ENCODE data around the gene NDUFA3. TPM values are rescaled to one million over a fixed set of nuclear protein-coding genes. Genes with fewer than 3 reads are reported as not detected.
"Not testable (repeated sequence)": the region's sequence is repeated elsewhere in the genome, so short reads cannot be mapped to it uniquely, and the experiment has no call there.

The NDUFA3 gene
- 100 to 1,000 TPM; 128 to 148 TPM for total RNA-seq

- peak; percentile 98 for DNase-seq
- H3K27me3 Mint-ChIP-seq: no peaks in the 10 kb centered on the region
- H3K4me1 Mint-ChIP-seq: peaks cover 26% of the 10 kb centered on the region
- H3K36me3 Mint-ChIP-seq (ENCODE audit: low read depth): peaks cover 12% of the 10 kb centered on the region
- CTCF ChIA-PET: interaction anchor here (0.9 kb wide), 1 partner anchor 13 kb away, joined by 3 read pairs; no protein-coding TSS in a partner anchor
- peak within 1 kb of the TSS; percentile 93 for H3K27ac Mint-ChIP-seq
- POLR2A ChIA-PET: no interaction called here
- H3K4me3 Mint-ChIP-seq: peak within 1 kb of the TSS; percentile 96
- H3K9me3 Mint-ChIP-seq: no peaks in the 10 kb centered on the region
Measured at GRCh38 chr19:54102421-54103169, at the start of gene NDUFA3. Gene NDUFA3, plus strand, starts transcription at chr19:54102855. Its CDS starts 24 bp downstream, at chr19:54102879.

DNA sequence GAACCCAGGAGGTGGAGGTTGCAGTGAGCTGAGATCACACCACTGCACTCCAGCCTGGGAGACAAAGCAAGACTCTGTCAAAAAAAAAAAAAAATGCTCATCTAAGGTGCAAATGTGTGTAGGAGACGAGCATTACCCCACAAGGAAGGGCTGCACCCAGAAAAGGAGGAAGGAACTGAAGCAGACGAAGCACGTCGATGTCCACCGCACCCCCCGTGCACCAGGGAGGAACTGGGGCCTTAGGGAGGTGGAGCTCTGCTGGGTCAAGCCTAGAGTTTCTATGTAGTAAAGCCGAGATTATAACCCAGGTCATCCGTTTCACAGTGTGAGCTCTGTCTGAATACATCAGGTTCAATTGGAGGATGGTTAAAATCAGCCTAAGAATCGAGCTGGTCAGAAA, 40.0 kb upstream of the NDUFA3 start:
- Mint-ChIP-seq H3K27ac (no peak overlapping the region), H3K4me3 (no peak overlapping the region), H3K9me3 (no peaks in the 10 kb centered on the region), H3K36me3 (ENCODE audit: low read depth) (no peaks in the 10 kb centered on the region), H3K4me1 (no peaks in the 10 kb centered on the region), H3K27me3 (no peaks in the 10 kb centered on the region)
- ChIA-PET POLR2A (no interaction called here), CTCF (no interaction called here)
- no peak for DNase-seq

DNA sequence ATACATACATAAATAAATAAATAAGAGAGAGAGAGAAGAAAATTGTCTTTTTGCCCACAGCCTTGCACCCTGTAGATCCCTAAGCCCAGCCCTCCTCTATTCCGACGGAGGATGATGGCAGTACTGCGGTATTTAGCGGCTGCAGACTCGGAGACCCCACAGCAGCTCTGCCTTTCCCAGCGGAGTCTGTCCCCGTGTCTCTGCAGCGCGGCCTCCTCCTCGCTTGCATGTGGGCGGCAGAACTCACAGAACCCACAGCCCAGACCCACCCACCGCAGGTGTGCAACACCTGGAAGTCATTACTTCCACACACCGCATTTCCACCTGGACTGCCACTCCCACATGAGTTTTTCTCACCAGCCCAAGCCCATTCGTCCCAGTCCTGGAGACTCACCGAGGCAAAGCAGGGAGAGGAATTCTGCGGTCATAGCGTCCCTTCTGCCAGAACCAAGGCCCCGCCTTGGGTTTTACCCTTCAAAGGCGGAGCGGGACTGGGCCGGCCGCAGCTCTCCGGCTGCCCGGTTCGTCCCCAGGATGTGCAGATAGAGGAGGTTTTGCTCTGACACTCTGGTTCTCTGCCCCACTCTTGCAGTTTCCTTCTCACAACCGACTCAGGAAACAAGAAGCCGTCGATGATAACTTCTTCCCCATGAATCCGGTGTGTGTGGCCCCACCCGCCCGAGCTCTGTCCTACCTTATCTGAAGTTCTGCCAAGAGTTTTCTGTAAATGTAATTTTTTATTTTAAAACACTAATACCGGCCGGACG, 39.1 kb upstream of the NDUFA3 start, which contains the start of gene VSTM1:
Gene VSTM1 (minus strand): TSS at position 548 of the 767 bp plus-strand sequence. CDS start 120 bp downstream, at position 428.
- H3K27me3 Mint-ChIP-seq: no peaks in the 10 kb centered on the region
- H3K27ac Mint-ChIP-seq: no peak within 1 kb of the TSS
- H3K4me3 Mint-ChIP-seq: no peak within 1 kb of the TSS
- no peaks in the 10 kb centered on the region for H3K36me3 Mint-ChIP-seq (ENCODE audit: low read depth)
- DNase-seq: no peak
- H3K9me3 Mint-ChIP-seq: no peaks in the 10 kb centered on the region
- no peaks in the 10 kb centered on the region for H3K4me1 Mint-ChIP-seq
- POLR2A ChIA-PET: no interaction called here
- CTCF ChIA-PET: interaction anchor here (0.6 kb wide), 1 partner anchor 15 kb away, joined by 4 read pairs; no protein-coding TSS in a partner anchor

GRCh38 chr19:54069470-54069869, 33.2 kb upstream of the NDUFA3 start:
- Mint-ChIP-seq H3K27me3 (no peaks in the 10 kb centered on the region), H3K4me3 (no peak overlapping the region), H3K9me3 (no peaks in the 10 kb centered on the region), H3K27ac (no peak overlapping the region), H3K36me3 (ENCODE audit: low read depth) (no peaks in the 10 kb centered on the region), H3K4me1 (no peaks in the 10 kb centered on the region)
- no peak for DNase-seq
- POLR2A ChIA-PET: no interaction called here
- CTCF ChIA-PET: no interaction called here

DNA sequence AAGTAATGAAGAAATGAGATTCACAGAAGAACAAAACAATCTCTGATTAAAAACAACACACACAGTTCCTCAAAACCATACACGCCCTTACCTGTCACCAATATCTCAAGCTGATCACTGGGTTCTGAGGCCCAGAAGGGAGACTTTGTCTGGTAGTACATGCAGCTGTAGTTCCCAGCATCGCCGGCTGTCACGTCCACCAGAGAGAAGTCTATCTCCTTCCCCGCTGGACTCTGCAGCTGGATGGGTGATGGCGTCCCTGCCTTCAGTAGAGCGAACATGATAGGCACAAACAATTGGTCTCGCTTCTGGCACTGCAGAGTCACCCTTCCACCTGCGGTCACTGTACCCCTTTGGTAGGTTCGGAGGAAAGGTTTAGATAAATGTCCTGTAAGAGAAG, 28.8 kb upstream of the NDUFA3 start:
- H3K27me3 Mint-ChIP-seq: no peaks in the 10 kb centered on the region

DNA sequence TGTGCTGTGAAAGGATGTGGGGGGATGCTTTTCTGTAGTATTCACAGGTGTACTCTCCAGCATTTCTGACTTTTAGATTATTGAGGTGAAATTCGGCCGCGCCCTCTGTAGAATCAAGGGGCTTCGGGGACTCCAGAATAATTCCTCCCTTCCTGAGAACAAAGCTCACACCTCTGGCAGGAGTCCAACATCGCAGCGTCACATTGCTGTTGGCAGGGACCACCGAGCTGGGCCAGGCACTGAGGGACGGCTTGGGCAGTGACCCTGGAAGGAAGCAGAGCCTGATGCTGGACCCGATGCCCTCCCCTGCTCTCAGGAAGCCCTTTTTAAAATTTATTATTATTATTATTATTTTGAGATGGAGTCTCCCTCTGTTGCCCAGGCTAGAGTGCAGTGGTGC, 27.8 kb upstream of the NDUFA3 start:
- H3K4me3 Mint-ChIP-seq: no peak overlapping the region
- DNase-seq: no peak
- H3K27ac Mint-ChIP-seq: no peak overlapping the region
- H3K9me3 Mint-ChIP-seq: peaks cover 2% of the 10 kb centered on the region
- POLR2A ChIA-PET: no interaction called here
- CTCF ChIA-PET: no interaction called here
- peaks cover 3% of the 10 kb centered on the region for H3K27me3 Mint-ChIP-seq
- no peaks in the 10 kb centered on the region for H3K4me1 Mint-ChIP-seq
- no peaks in the 10 kb centered on the region for H3K36me3 Mint-ChIP-seq (ENCODE audit: low read depth)

More for the DNA sequence above, 28.8 kb upstream of the NDUFA3 start:
- DNase-seq: no peak
- ChIA-PET CTCF (no interaction called here), POLR2A (no interaction called here)
- H3K4me1 Mint-ChIP-seq: no peaks in the 10 kb centered on the region
- H3K36me3 Mint-ChIP-seq (ENCODE audit: low read depth): no peaks in the 10 kb centered on the region
- no peak overlapping the region for H3K27ac Mint-ChIP-seq
- H3K4me3 Mint-ChIP-seq: no peak overlapping the region
- no peaks in the 10 kb centered on the region for H3K9me3 Mint-ChIP-seq

DNA sequence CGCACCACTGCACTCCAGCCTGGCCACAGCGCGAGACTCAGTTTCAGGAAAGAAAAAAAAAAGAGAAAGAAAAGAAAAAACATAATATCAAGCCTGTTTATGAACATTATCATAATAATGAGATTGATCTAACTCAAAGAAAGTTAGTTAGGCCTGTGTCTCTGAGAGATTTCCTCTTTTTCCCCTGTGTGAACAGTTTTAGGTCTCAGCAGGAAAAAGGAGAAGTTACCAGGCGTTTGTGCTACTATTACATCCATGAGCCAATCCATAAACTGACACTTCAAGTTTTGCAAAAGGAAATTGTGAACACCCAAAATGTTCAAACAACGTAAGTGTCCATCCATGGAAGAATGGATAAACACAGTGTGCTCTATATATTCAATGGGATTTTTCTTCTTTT, 25.3 kb upstream of the NDUFA3 start:
- no peak overlapping the region for H3K4me3 Mint-ChIP-seq
- H3K4me1 Mint-ChIP-seq: no peaks in the 10 kb centered on the region
- POLR2A ChIA-PET: no interaction called here
- no peaks in the 10 kb centered on the region for H3K36me3 Mint-ChIP-seq (ENCODE audit: low read depth)
- H3K9me3 Mint-ChIP-seq: peaks cover 5% of the 10 kb centered on the region
- H3K27me3 Mint-ChIP-seq: peaks cover 3% of the 10 kb centered on the region
- H3K27ac Mint-ChIP-seq: no peak overlapping the region
- DNase-seq: no peak
- CTCF ChIA-PET: no interaction called here

DNA sequence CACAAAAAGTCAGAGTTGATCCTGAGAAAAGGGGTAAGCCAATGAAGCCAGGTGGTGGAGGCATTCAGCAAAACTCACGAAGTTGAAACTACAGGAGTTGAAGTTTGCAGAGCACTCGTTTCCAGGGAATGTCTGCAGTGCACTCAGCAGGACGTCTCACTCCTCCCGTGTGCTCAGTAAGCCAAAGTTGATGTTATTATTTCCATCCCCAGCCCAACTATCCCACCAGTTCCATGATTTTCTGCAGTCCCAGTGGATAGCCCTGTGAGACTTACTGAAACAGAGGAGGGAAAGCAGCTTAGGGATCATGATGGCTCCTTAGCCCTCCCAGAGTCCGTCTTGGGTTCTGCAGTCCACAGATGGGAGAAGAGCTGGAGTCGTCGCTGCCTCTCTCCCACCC, 21.6 kb upstream of the NDUFA3 start, which contains the start of gene TARM1:
Gene TARM1 (minus strand): TSS at position 334 of the 400 bp plus-strand sequence. CDS start 25 bp downstream, at position 309.
- CTCF ChIA-PET: no interaction called here
- POLR2A ChIA-PET: no interaction called here
- no peak within 1 kb of the TSS for H3K4me3 Mint-ChIP-seq
- H3K36me3 Mint-ChIP-seq (ENCODE audit: low read depth): no peaks in the 10 kb centered on the region
- H3K4me1 Mint-ChIP-seq: no peaks in the 10 kb centered on the region
- H3K27ac Mint-ChIP-seq: no peak within 1 kb of the TSS
- peaks cover 3% of the 10 kb centered on the region for H3K27me3 Mint-ChIP-seq
- H3K9me3 Mint-ChIP-seq: peaks cover 11% of the 10 kb centered on the region
- no peak for DNase-seq

- Mint-ChIP-seq H3K27ac (no peak overlapping the region), H3K27me3 (peaks cover 2% of the 10 kb centered on the region), H3K4me3 (no peak overlapping the region), H3K9me3 (peaks cover 8% of the 10 kb centered on the region), H3K4me1 (no peaks in the 10 kb centered on the region), H3K36me3 (ENCODE audit: low read depth) (no peaks in the 10 kb centered on the region)
- ChIA-PET CTCF (interaction anchor here (1.5 kb wide), 1 partner anchor 12 kb away, joined by 3 read pairs; no protein-coding TSS in a partner anchor), POLR2A (no interaction called here)
- DNase-seq: no peak
Measured at GRCh38 chr19:54084410-54084809, 18.2 kb upstream of the NDUFA3 start.

GRCh38 chr19:54094426-54095000, 8.1 kb upstream of the NDUFA3 start:
- ChIA-PET POLR2A (no interaction called here), CTCF (interaction anchor here (0.6 kb wide), 1 partner anchor 301 kb away, joined by 4 read pairs; no protein-coding TSS in a partner anchor)

DNA sequence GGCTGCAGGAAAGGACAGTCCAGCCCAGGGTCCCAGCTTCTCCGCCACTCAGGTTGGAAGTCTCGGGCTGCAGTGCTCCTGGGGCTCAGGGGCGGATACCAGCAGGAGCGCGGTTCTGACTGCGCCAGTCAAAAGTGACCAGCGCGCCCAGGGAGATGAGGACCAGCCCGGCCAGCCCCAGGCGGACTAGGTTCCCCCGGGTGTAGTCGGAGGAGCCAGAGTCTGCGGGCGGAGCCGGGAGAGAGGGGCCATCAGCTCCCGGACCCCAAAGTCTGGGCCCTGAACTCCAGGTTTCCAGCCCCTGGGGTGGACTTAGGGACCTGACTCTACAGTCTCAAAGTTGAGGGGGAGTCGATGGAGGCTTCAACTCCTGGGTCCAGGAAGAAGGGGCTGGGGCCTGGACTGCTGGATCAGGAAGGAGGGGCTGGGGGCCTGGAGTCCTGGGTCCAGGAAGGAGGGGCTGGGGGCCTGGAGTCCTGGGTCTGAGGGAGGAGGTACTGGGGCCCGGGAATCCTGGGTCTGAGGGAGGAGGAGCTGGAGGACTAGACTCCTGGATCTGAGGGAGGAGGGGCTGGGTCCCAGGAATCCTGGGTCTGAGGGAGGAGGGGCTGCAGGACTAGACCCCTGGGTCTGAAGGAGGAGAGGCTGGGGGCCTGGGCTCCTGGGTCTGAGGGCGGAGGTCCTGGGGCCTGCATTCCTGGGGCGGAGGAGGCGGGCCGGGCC, 7.4 kb upstream of the NDUFA3 start:
- ChIA-PET POLR2A (no interaction called here), CTCF (no interaction called here)
- Mint-ChIP-seq H3K27ac (no peak overlapping the region), H3K4me1 (peaks cover 18% of the 10 kb centered on the region), H3K36me3 (ENCODE audit: low read depth) (no peaks in the 10 kb centered on the region), H3K27me3 (peaks cover 19% of the 10 kb centered on the region), H3K4me3 (peak overlapping the region; percentile 10), H3K9me3 (peaks cover 3% of the 10 kb centered on the region)
- no peak for DNase-seq

More at GRCh38 chr19:54094426-54095000, 8.1 kb upstream of the NDUFA3 start:
- Mint-ChIP-seq H3K4me1 (peaks cover 18% of the 10 kb centered on the region), H3K36me3 (ENCODE audit: low read depth) (no peaks in the 10 kb centered on the region), H3K4me3 (no peak overlapping the region), H3K9me3 (peaks cover 3% of the 10 kb centered on the region), H3K27ac (no peak overlapping the region), H3K27me3 (peaks cover 19% of the 10 kb centered on the region)
- no peak for DNase-seq

- H3K36me3 Mint-ChIP-seq (ENCODE audit: low read depth); H3K9me3 Mint-ChIP-seq; POLR2A ChIA-PET: not testable (repeated sequence)
- peak; percentile 46 for DNase-seq
- Mint-ChIP-seq H3K27me3 (peaks cover 19% of the 10 kb centered on the region), H3K27ac (peak overlapping the region; percentile 66), H3K4me3 (peak overlapping the region; percentile 61), H3K4me1 (peaks cover 18% of the 10 kb centered on the region)
- CTCF ChIA-PET: interaction anchor here (0.7 kb wide), 1 partner anchor 12 kb away, joined by 3 read pairs; no protein-coding TSS in a partner anchor
Measured at GRCh38 chr19:54095859-54096616, 6.6 kb upstream of the NDUFA3 start.

All from activated CD4-positive, alpha-beta T cell treated with anti-CD3 and anti-CD28 coated beads, Interleukin-2, amount 10 ng/mL, durations not matched to agents 7 days and 5 days (primary cell).